HepG2 (cell line): ENCODE results near the gene RYR2. TPM values are rescaled to one million over a fixed set of nuclear protein-coding genes. Genes with fewer than 3 reads are reported as not detected.

Experiments
- ATAC-seq: fragments of 200-7000 bp; cut with Tn5 transposase; 3 replicates; pipeline ENCODE4 v1.9.1; 2020; ENCODE audit warnings: mild to moderate bottlenecking, moderate library complexity
- BruUV-seq: library from RNA; stranded (reverse); fragments of 400-500 nt; replicated peaks from 2 replicates; lab custom pipeline; 2021; lab: Mats Ljungman, UMichigan
- CTCF ChIA-PET: fragments of 300-600 bp; formaldehyde crosslinking; extraction: SDS; loops from one replicate; lab custom pipeline; 2021; ENCODE audit warnings: low total read pairs, inconsistent platforms, low intra/inter-chr PET ratio; lab: Yijun Ruan, JAX
- POLR2A ChIA-PET: fragments of 350-600 bp; sonication (Branson Sonifier 250); formaldehyde crosslinking; loops from one replicate; lab custom pipeline; 2020; ENCODE audit warnings: antibody characterized with exemption, inconsistent platforms; lab: Yijun Ruan, JAX
- DNase-seq: peaks from one replicate; pipeline ENCODE4 v3.0.0-alpha.2; 2015; ENCODE audit warnings: low spot score
- FAIRE-seq: peaks from 3 replicates; lab custom pipeline; 2011; peaks lifted over from hg19 to GRCh38; lab: Jason Lieb, UNC
- H2AFZ ChIP-seq: one replicate; pipeline ENCODE4 v1.6.1; 2011; ENCODE audit warnings: low read length, inconsistent platforms
- H3K27ac ChIP-seq: fragments of 300-600 bp; 3 replicates; pipeline ENCODE4 v1.8.0; 2011; ENCODE audit warnings: mixed run types, mild to moderate bottlenecking, mixed read lengths, low read length, inconsistent platforms; ENCODE audit not compliant: insufficient read depth; ENCODE audit errors: extremely low read length
- H3K27me3 ChIP-seq, 2 experiments: fragments of 200-600 bp in 1 of 2; 2 replicates in 1 of 2; 3 replicates in 1 of 2; pipeline versions ENCODE4 v1.6.0 to v1.8.0; 2011; ENCODE audit warnings: low read length in 2 of 2, mild to moderate bottlenecking in 2 of 2, moderate library complexity in 2 of 2, inconsistent platforms in 1 of 2; ENCODE audit not compliant: insufficient read depth in 2 of 2, control insufficient read depth in 1 of 2
- H3K36me3 ChIP-seq, 2 experiments: fragments of 200-600 bp in 1 of 2; replicated peaks in 1 of 2; 2 replicates in 1 of 2; 3 replicates in 1 of 2; pipeline versions ENCODE4 v1.5.1 to v1.8.0; 2011; ENCODE audit warnings: low read length in 2 of 2, inconsistent platforms in 1 of 2; ENCODE audit not compliant: insufficient read depth in 2 of 2, control insufficient read depth in 1 of 2
- H3K4me1 ChIP-seq: 2 replicates; pipeline ENCODE4 v1.5.1; 2012; ENCODE audit warnings: low read length, inconsistent platforms; ENCODE audit not compliant: insufficient read depth
- H3K4me2 ChIP-seq: 2 replicates; pipeline ENCODE4 v1.6.0; 2011; ENCODE audit warnings: low read depth, low read length, inconsistent platforms
- H3K4me3 ChIP-seq, 3 experiments: fragments of 200-600 bp in 1 of 3; sonication (generic), shearing (Covaris generic) in 1 of 3; replicated peaks in 1 of 3; 2 replicates each; pipeline ENCODE4 v1.5.1; 2011 to 2016; ENCODE audit warnings: low read length in 3 of 3, inconsistent platforms in 2 of 3, low read depth in 2 of 3, mild to moderate bottlenecking in 2 of 3, control low read depth in 1 of 3, mixed read lengths in 1 of 3; ENCODE audit not compliant: insufficient read depth in 1 of 3
- H3K79me2 ChIP-seq: one replicate; pipeline ENCODE4 v1.6.1; 2011; ENCODE audit warnings: low read length, inconsistent platforms; ENCODE audit not compliant: insufficient read depth
- H3K9ac ChIP-seq: 2 replicates; pipeline ENCODE4 v1.6.0; 2011; ENCODE audit warnings: mild to moderate bottlenecking, low read depth, low read length, inconsistent platforms; ENCODE audit not compliant: insufficient read depth
- H3K9me3 ChIP-seq: 2 replicates; pipeline ENCODE4 v1.5.1; 2012; ENCODE audit warnings: mild to moderate bottlenecking, low read length
- H4K20me1 ChIP-seq: 2 replicates; pipeline ENCODE4 v1.6.0; 2011; ENCODE audit warnings: inconsistent platforms, mild to moderate bottlenecking, low read length, moderate library complexity; ENCODE audit not compliant: insufficient read depth
- ATRX ChIP-seq: sonication (generic); formaldehyde crosslinking; IDR thresholded peaks from 2 replicates; pipeline ENCODE4 v1.4.0; 2020; ENCODE audit warnings: missing genetic modification reagents, borderline replicate concordance
- HHEX ChIP-seq: IDR thresholded peaks from 2 replicates; pipeline ENCODE4 v1.6.1; 2016; ENCODE audit warnings: control low read depth
- HNRNPLL ChIP-seq: fragments of 200-400 bp; formaldehyde crosslinking; IDR thresholded peaks from 2 replicates; pipeline ENCODE4 v1.6.1; 2017; ENCODE audit warnings: mild to moderate bottlenecking, low read depth, low read length; ENCODE audit not compliant: poor library complexity, severe bottlenecking
- KDM2A ChIP-seq: sonication (generic); formaldehyde crosslinking; IDR thresholded peaks from 2 replicates; pipeline ENCODE4 v1.4.0; 2020; ENCODE audit warnings: low read depth, missing genetic modification reagents, borderline replicate concordance
- KDM5A ChIP-seq: fragments of 200-600 bp; sonication (generic); IDR thresholded peaks from 2 replicates; pipeline ENCODE4 v1.7.0; 2018; ENCODE audit warnings: antibody characterized with exemption, mild to moderate bottlenecking, low read length, borderline replicate concordance
- KLF15 ChIP-seq: sonication (generic); formaldehyde crosslinking; IDR thresholded peaks from 2 replicates; pipeline ENCODE4 v1.8.1; 2023; ENCODE audit warnings: borderline replicate concordance, mild to moderate bottlenecking, inconsistent platforms, missing genetic modification reagents, mixed read lengths
- RELA ChIP-seq: sonication (generic); formaldehyde crosslinking; IDR thresholded peaks from 2 replicates; pipeline ENCODE4 v1.4.0; 2020; ENCODE audit warnings: missing genetic modification reagents
- RFX3 ChIP-seq: IDR thresholded peaks from 2 replicates; pipeline ENCODE4 v1.6.1; 2016; ENCODE audit warnings: missing biosample characterization, missing genetic modification reagents
- U2AF2 ChIP-seq: fragments of 200-400 bp; formaldehyde crosslinking; IDR thresholded peaks from 2 replicates; pipeline ENCODE4 v1.6.1; 2017; ENCODE audit warnings: low read depth, mild to moderate bottlenecking, low read length
- ZNF143 ChIP-seq: sonication (generic); formaldehyde crosslinking; IDR thresholded peaks from 2 replicates; pipeline ENCODE4 v1.4.0; 2020; ENCODE audit warnings: missing genetic modification reagents
- ZNF333 ChIP-seq: sonication (generic); formaldehyde crosslinking; IDR thresholded peaks from 2 replicates; pipeline ENCODE4 v1.4.0; 2020; ENCODE audit warnings: mild to moderate bottlenecking, missing genetic modification reagents, borderline replicate concordance
- ZNF484 ChIP-seq: sonication (generic); formaldehyde crosslinking; IDR thresholded peaks from 2 replicates; pipeline ENCODE4 v1.5.1; 2020; ENCODE audit warnings: mild to moderate bottlenecking, low read depth, missing genetic modification reagents, borderline replicate concordance
- ZSCAN22 ChIP-seq: sonication (generic); formaldehyde crosslinking; IDR thresholded peaks from 2 replicates; pipeline ENCODE4 v1.4.0; 2020; ENCODE audit warnings: mild to moderate bottlenecking, missing genetic modification reagents
- ZSCAN30 ChIP-seq: sonication (generic); formaldehyde crosslinking; IDR thresholded peaks from 2 replicates; pipeline ENCODE4 v1.5.0; 2020; ENCODE audit warnings: mild to moderate bottlenecking, missing genetic modification reagents
- WGBS: methylation state at CpG from one replicate; pipeline ENCODE4 v1.1.6; 2017; ENCODE audit warnings: low lambda C conversion rate; 5-methylcytosine and 5-hydroxymethylcytosine counted together
- in situ Hi-C: cut with HindIII; loops from 2 replicates; pipeline ENCODE4 v1.10.0; 2017; ENCODE audit warnings: low pct_unique_long_range_greater_than_20kb; ENCODE audit not compliant: extremely low pct_ligation_motif_present
- intact Hi-C: fragments of 100-400 bp; cut with micrococcal nuclease; formaldehyde crosslinking; loops from one replicate; pipeline ENCODE4 v1.10.0; 2022; ENCODE audit not compliant: unreplicated experiment
- polyA plus RNA-seq, 8 experiments: library from polyadenylated mRNA; depleted of rRNA in 3 of 8; stranded (reverse) in 7 of 8; unstranded in 1 of 8; fragments of >200 nt; fragmentation: Illumina TruSeq in 4 of 8; extraction: Trizol in 4 of 8; gene quantifications; 2 replicates each; pipeline versions ENCODE4 v1.2.1 to v1.2.3, GENCODE V29; 2011 to 2016; ENCODE audit warnings: low read depth in 4 of 8, missing spikeins in 1 of 8, mixed read lengths in 1 of 8; ENCODE audit not compliant: insufficient read depth in 1 of 8
- total RNA-seq, 5 experiments: library from RNA; depleted of rRNA; stranded (reverse); fragments of >200 nt; fragmentation: Illumina TruSeq; extraction: Trizol; gene quantifications; 2 replicates each; pipeline ENCODE4 v1.2.3, GENCODE V29; 2016; ENCODE audit warnings: low read depth in 1 of 5
- TF ChIP-seq, protein P1 (sequence below): sonication (generic); formaldehyde crosslinking; IDR thresholded peaks from 2 replicates; pipeline ENCODE4 v1.4.0; 2020; ENCODE audit warnings: low read depth, mild to moderate bottlenecking, missing genetic modification reagents

Gene RYR2
- total and polyA plus RNA-seq, 2 of the 13 experiments (the other 11 are each of a cell fraction or from before 2014, with no cell fraction given): not detected

- TF ChIP-seq ZNF333 (CRISPR knock-in tag): no peak
- TF ChIP-seq HHEX (CRISPR knock-in tag): no peak
- no peak for TF ChIP-seq HNRNPLL
- TF ChIP-seq, protein P1, sequence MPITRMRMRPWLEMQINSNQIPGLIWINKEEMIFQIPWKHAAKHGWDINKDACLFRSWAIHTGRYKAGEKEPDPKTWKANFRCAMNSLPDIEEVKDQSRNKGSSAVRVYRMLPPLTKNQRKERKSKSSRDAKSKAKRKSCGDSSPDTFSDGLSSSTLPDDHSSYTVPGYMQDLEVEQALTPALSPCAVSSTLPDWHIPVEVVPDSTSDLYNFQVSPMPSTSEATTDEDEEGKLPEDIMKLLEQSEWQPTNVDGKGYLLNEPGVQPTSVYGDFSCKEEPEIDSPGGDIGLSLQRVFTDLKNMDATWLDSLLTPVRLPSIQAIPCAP (CRISPR knock-in tag): no peak
- TF ChIP-seq RFX3 (CRISPR knock-in tag): no peak
- TF ChIP-seq ATRX (CRISPR knock-in tag): no peak
- TF ChIP-seq U2AF2: no peak
These were observed 311.9 kb downstream of the RYR2 start (continued) for GRCh38 chr1:237353918-237354317.

DNA sequence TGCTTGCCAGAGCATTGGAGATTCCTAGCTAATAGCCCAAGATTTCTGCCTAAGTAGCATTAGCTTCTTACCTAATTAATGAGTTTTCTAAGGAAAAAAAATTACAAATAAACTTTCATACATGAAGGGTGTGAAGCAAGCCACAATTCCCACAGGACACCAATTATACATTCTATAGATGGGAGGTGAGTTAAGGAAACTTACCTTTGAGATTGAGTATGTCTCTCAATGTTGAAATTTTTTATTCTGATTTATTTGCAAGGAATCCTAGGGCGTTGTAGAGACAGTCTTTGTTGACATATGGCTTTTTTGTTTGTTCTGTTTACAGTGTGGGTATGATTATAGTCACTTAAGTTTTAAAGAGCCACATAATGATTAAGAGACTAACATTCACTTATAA lies 313.0 kb downstream of the RYR2 start:
- Histone ChIP-seq H3K36me3 (no peaks in the 10 kb centered on the region), H2AFZ (no peak overlapping the region), H3K9me3 (no peaks in the 10 kb centered on the region), H3K79me2 (no peaks in the 10 kb centered on the region)
- WGBS: 0% methylated on average over 1 of the region's 1 CpG
- DNase-seq: no peak
- intact Hi-C loops: no loop called here
- TF ChIP-seq ZNF484 (CRISPR knock-in tag) (no peak), KDM2A (CRISPR knock-in tag) (no peak), ZNF143 (CRISPR knock-in tag) (no peak), ZSCAN30 (no peak), RELA (no peak), KLF15 (CRISPR knock-in tag) (no peak), ZSCAN22 (CRISPR knock-in tag) (no peak), KDM5A (no peak)
- TF ChIP-seq, all 625 proteins: peak for 0
- POLR2A ChIA-PET: no interaction called here
- no peak overlapping the region for H3K9ac ChIP-seq
- CTCF ChIA-PET: no interaction called here
- H3K4me1 ChIP-seq: no peaks in the 10 kb centered on the region
- no peak overlapping the region for H3K4me3 ChIP-seq
- no peak for ATAC-seq
- H3K27me3 ChIP-seq: no peaks in the 10 kb centered on the region; a peak in 1 of 5 replicates
- no peaks in the 10 kb centered on the region for H4K20me1 ChIP-seq
- in situ Hi-C loops: no loop called here
- no TSS peak for BruUV-seq
- no peak overlapping the region for H3K27ac ChIP-seq
- H3K4me2 ChIP-seq: no peak overlapping the region
- FAIRE-seq: no peak
